ENCODE measurements around the gene GNAQ.

Gene GNAQ

GRCh38 chr9:77714077-77714549 is 317.5 kb downstream of the GNAQ start:
- POLR2A ChIA-PET = no interaction called here
- Histone ChIP-seq H3K36me3 (ENCODE audit: control insufficient read depth in 4 of 4, insufficient read depth in 4 of 4, low read length in 3 of 4) (peaks cover 0 to 2% (median 0%) of the 10 kb centered on the region in 4 experiments), H3K27ac (ENCODE audit: insufficient read depth in 1 of 2, low read depth in 1 of 2, low read length in 2 of 2, poor library complexity in 1 of 2, severe bottlenecking in 2 of 2) (no peak overlapping the region), H3K27me3 (replicated peaks in 2 of 5; ENCODE audit: control insufficient read depth in 4 of 5, insufficient read depth in 5 of 5, low read length in 4 of 5) (no peaks in the 10 kb centered on the region), H3K9me3 (ENCODE audit: control extremely low read depth in 1 of 5, control insufficient read depth in 4 of 5, insufficient read depth in 2 of 5, low read depth in 1 of 5, low read length in 4 of 5) (peaks cover 0 to 2% (median 0%) of the 10 kb centered on the region in 5 experiments), H3K4me1 (ENCODE audit: control extremely low read depth in 1 of 4, control insufficient read depth in 4 of 4, insufficient read depth in 4 of 4, low read length in 3 of 4) (peaks cover 7 to 29% (median 18%) of the 10 kb centered on the region in 4 experiments), H3K4me3 (ENCODE audit: control insufficient read depth in 1 of 7, extremely low read depth in 1 of 7, insufficient read depth in 4 of 7, low read depth in 2 of 7, low read length in 6 of 7) (no peak overlapping the region)
- CTCF ChIA-PET = no interaction called here
- DNase-seq = peak in 1 of 3 donors; percentile 18
- WGBS (ENCODE audit: insufficient coverage) = 89% methylated on average over 4 of the region's 4 CpGs

DNA sequence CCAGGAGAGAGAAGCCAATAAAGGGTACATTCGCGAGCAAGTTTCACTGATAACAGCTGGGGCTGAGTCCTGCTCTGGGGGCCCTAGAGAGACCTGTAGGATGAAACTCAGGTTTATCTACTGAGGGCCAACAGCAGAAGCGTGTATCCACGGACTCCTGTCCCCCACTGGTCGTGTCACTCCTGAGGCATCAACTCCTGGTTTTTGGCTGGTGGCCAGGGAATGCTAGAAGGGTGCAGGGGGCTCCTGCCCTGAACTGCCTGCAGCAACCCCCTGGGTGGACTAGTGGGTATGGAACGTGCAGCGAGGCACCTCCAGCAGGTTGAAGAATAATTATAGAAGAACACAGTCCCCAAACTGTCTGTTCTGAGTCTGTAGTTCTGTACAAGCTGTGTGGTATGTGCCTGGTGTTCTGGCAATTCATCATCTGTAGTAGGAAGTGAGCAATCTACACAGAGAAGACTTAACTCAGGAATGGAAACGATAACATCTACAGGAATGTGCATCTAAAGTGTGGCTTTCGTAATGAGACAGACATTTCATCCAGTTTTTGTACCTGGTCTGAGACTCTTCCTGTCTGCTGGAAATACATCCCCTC is 319.0 kb downstream of the GNAQ start:
- ChIA-PET CTCF (no interaction called here), POLR2A (no interaction called here)
- no peaks in the 10 kb centered on the region for H3K27me3 ChIP-seq (replicated peaks in 2 of 5; ENCODE audit: control insufficient read depth in 4 of 5, insufficient read depth in 5 of 5, low read length in 4 of 5)
- peak in 2 of 3 donors; percentile 48 to 63 for DNase-seq
- H3K9me3 ChIP-seq (ENCODE audit: control extremely low read depth in 1 of 5, control insufficient read depth in 4 of 5, insufficient read depth in 2 of 5, low read depth in 1 of 5, low read length in 4 of 5) = peaks cover 2 to 11% (median 2%) of the 10 kb centered on the region in 5 experiments
- H3K36me3 ChIP-seq (ENCODE audit: control insufficient read depth in 4 of 4, insufficient read depth in 4 of 4, low read length in 3 of 4) = peaks cover 0 to 2% (median 0%) of the 10 kb centered on the region in 4 experiments
- H3K4me1 ChIP-seq (ENCODE audit: control extremely low read depth in 1 of 4, control insufficient read depth in 4 of 4, insufficient read depth in 4 of 4, low read length in 3 of 4) = peaks cover 7 to 38% (median 19%) of the 10 kb centered on the region in 4 experiments
- no peak overlapping the region for H3K27ac ChIP-seq (ENCODE audit: insufficient read depth in 1 of 2, low read depth in 1 of 2, low read length in 2 of 2, poor library complexity in 1 of 2, severe bottlenecking in 2 of 2)
- H3K4me3 ChIP-seq (ENCODE audit: control insufficient read depth in 1 of 7, extremely low read depth in 1 of 7, insufficient read depth in 4 of 7, low read depth in 2 of 7, low read length in 6 of 7) = no peak overlapping the region
- 51% methylated on average over 7 of the region's 9 CpGs for WGBS (ENCODE audit: insufficient coverage)

DNA sequence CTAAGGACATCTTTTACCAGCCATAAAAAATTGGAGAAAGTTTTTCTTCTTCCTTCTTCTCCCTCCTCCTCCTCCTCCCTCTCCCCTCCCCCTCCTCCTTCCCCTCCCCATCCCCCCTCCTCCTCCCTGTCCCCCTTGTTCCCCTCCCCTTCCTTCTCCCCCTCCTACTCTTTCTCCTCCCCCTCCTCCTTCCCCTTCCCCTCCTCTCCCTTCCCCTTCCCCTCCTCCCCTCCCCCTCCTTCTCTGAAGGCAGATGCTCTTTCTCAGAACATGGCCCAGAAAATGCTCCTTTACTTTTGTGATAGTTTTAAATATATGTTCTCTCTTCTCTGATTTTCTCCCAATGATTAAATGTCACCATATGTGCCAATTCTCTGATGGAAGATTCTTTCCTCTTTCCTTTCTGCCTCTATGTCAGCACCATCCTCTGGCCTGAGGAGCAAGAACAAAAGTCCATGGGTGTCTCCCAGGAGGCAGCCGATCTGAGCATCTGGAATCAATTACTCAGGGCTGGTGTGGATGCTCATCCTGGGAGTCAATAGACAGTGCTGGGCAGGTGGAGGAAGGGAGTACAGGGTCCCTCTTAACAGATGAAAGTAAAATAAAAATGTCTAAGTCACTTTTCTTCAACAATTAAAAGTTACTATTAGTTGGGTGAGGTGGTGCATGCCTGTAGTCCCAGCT is 320.5 kb downstream of the GNAQ start:
- CTCF ChIA-PET = no interaction called here
- H3K9me3 ChIP-seq (ENCODE audit: control extremely low read depth in 1 of 5, control insufficient read depth in 4 of 5, insufficient read depth in 2 of 5, low read depth in 1 of 5, low read length in 4 of 5) = peaks cover 2 to 12% (median 3%) of the 10 kb centered on the region in 5 experiments
- no peak overlapping the region for H3K27ac ChIP-seq (ENCODE audit: insufficient read depth in 1 of 2, low read depth in 1 of 2, low read length in 2 of 2, poor library complexity in 1 of 2, severe bottlenecking in 2 of 2)
- peaks cover 7 to 38% (median 19%) of the 10 kb centered on the region in 4 experiments for H3K4me1 ChIP-seq (ENCODE audit: control extremely low read depth in 1 of 4, control insufficient read depth in 4 of 4, insufficient read depth in 4 of 4, low read length in 3 of 4)
- no peak overlapping the region for H3K4me3 ChIP-seq (ENCODE audit: control insufficient read depth in 1 of 7, extremely low read depth in 1 of 7, insufficient read depth in 4 of 7, low read depth in 2 of 7, low read length in 6 of 7)
- no peaks in the 10 kb centered on the region for H3K27me3 ChIP-seq (replicated peaks in 2 of 5; ENCODE audit: control insufficient read depth in 4 of 5, insufficient read depth in 5 of 5, low read length in 4 of 5)
- DNase-seq = no peak
- no CpG with 5 or more reads among the region's 1 CpG for WGBS (ENCODE audit: insufficient coverage)
- H3K36me3 ChIP-seq (ENCODE audit: control insufficient read depth in 4 of 4, insufficient read depth in 4 of 4, low read length in 3 of 4) = peaks cover 0 to 2% (median 0%) of the 10 kb centered on the region in 4 experiments
- POLR2A ChIA-PET = no interaction called here

- Histone ChIP-seq H3K36me3 (ENCODE audit: control insufficient read depth in 4 of 4, insufficient read depth in 4 of 4, low read length in 3 of 4) (peaks cover 0 to 2% (median 0%) of the 10 kb centered on the region in 4 experiments), H3K9me3 (ENCODE audit: control extremely low read depth in 1 of 5, control insufficient read depth in 4 of 5, insufficient read depth in 2 of 5, low read depth in 1 of 5, low read length in 4 of 5) (peaks cover 2 to 12% (median 3%) of the 10 kb centered on the region in 5 experiments), H3K27me3 (replicated peaks in 2 of 5; ENCODE audit: control insufficient read depth in 4 of 5, insufficient read depth in 5 of 5, low read length in 4 of 5) (no peaks in the 10 kb centered on the region), H3K27ac (ENCODE audit: insufficient read depth in 1 of 2, low read depth in 1 of 2, low read length in 2 of 2, poor library complexity in 1 of 2, severe bottlenecking in 2 of 2) (peak overlapping the region; percentile 3 to 9), H3K4me1 (ENCODE audit: control extremely low read depth in 1 of 4, control insufficient read depth in 4 of 4, insufficient read depth in 4 of 4, low read length in 3 of 4) (peaks cover 7 to 45% (median 20%) of the 10 kb centered on the region in 4 experiments), H3K4me3 (ENCODE audit: control insufficient read depth in 1 of 7, extremely low read depth in 1 of 7, insufficient read depth in 4 of 7, low read depth in 2 of 7, low read length in 6 of 7) (peak overlapping the region in 1 of 7 experiments; percentile 16)
- CTCF ChIA-PET = no interaction called here
- DNase-seq = no peak
- POLR2A ChIA-PET = no interaction called here
- 100% methylated on average over 1 of the region's 2 CpGs for WGBS (ENCODE audit: insufficient coverage)
Observed at GRCh38 chr9:77710316-77710715, 321.3 kb downstream of the GNAQ start.

GRCh38 chr9:77708064-77708815 is 323.4 kb downstream of the GNAQ start:
- no peaks in the 10 kb centered on the region for H3K36me3 ChIP-seq (ENCODE audit: control insufficient read depth in 4 of 4, insufficient read depth in 4 of 4, low read length in 3 of 4)
- peaks cover 2 to 12% (median 3%) of the 10 kb centered on the region in 5 experiments for H3K9me3 ChIP-seq (ENCODE audit: control extremely low read depth in 1 of 5, control insufficient read depth in 4 of 5, insufficient read depth in 2 of 5, low read depth in 1 of 5, low read length in 4 of 5)
- CTCF ChIA-PET = no interaction called here
- H3K4me3 ChIP-seq (ENCODE audit: control insufficient read depth in 1 of 7, extremely low read depth in 1 of 7, insufficient read depth in 4 of 7, low read depth in 2 of 7, low read length in 6 of 7) = no peak overlapping the region
- WGBS (ENCODE audit: insufficient coverage) = no CpG with 5 or more reads among the region's 1 CpG
- no peaks in the 10 kb centered on the region for H3K27me3 ChIP-seq (replicated peaks in 2 of 5; ENCODE audit: control insufficient read depth in 4 of 5, insufficient read depth in 5 of 5, low read length in 4 of 5)
- DNase-seq = peak in 2 of 3 donors; percentile 22 to 27
- H3K4me1 ChIP-seq (ENCODE audit: control extremely low read depth in 1 of 4, control insufficient read depth in 4 of 4, insufficient read depth in 4 of 4, low read length in 3 of 4) = peaks cover 7 to 45% (median 19%) of the 10 kb centered on the region in 4 experiments
- no peak overlapping the region for H3K27ac ChIP-seq (ENCODE audit: insufficient read depth in 1 of 2, low read depth in 1 of 2, low read length in 2 of 2, poor library complexity in 1 of 2, severe bottlenecking in 2 of 2)
- POLR2A ChIA-PET = no interaction called here

GRCh38 chr9:77707383-77708063 is 324.1 kb downstream of the GNAQ start:
- H3K4me3 ChIP-seq (ENCODE audit: control insufficient read depth in 1 of 7, extremely low read depth in 1 of 7, insufficient read depth in 4 of 7, low read depth in 2 of 7, low read length in 6 of 7) = no peak overlapping the region
- no peaks in the 10 kb centered on the region for H3K36me3 ChIP-seq (ENCODE audit: control insufficient read depth in 4 of 4, insufficient read depth in 4 of 4, low read length in 3 of 4)
- ChIA-PET POLR2A (no interaction called here), CTCF (no interaction called here)
- no peak for DNase-seq
- peaks cover 2 to 12% (median 3%) of the 10 kb centered on the region in 5 experiments for H3K9me3 ChIP-seq (ENCODE audit: control extremely low read depth in 1 of 5, control insufficient read depth in 4 of 5, insufficient read depth in 2 of 5, low read depth in 1 of 5, low read length in 4 of 5)
- no peaks in the 10 kb centered on the region for H3K27me3 ChIP-seq (replicated peaks in 2 of 5; ENCODE audit: control insufficient read depth in 4 of 5, insufficient read depth in 5 of 5, low read length in 4 of 5)
- 100% methylated on average over 4 of the region's 6 CpGs for WGBS (ENCODE audit: insufficient coverage)
- H3K4me1 ChIP-seq (ENCODE audit: control extremely low read depth in 1 of 4, control insufficient read depth in 4 of 4, insufficient read depth in 4 of 4, low read length in 3 of 4) = peaks cover 7 to 38% (median 15%) of the 10 kb centered on the region in 4 experiments
- H3K27ac ChIP-seq (ENCODE audit: insufficient read depth in 1 of 2, low read depth in 1 of 2, low read length in 2 of 2, poor library complexity in 1 of 2, severe bottlenecking in 2 of 2) = no peak overlapping the region

Data from common myeloid progenitor, CD34-positive (primary cell).